Fibroblast of mammary gland (primary cell): ENCODE measurements around the gene LYRM7.

ENCODE experiments used
- DNase-seq: peaks from one replicate; pipeline ENCODE4 v3.0.0-alpha.2; 2010; ENCODE audit warnings: low read depth
- H3K4me3 ChIP-seq: 2 replicates; pipeline ENCODE4 v1.5.1; 2011; ENCODE audit warnings: low read depth, mild to moderate bottlenecking, low read length, moderate library complexity; ENCODE audit not compliant: control insufficient read depth
- TF ChIP-seq, protein P1 (sequence below): conservative IDR thresholded peaks from 2 replicates; pipeline ENCODE4 v1.5.1; 2011; ENCODE audit warnings: low read depth, low read length, inconsistent platforms; ENCODE audit not compliant: control insufficient read depth, insufficient read depth

LYRM7 gene

DNA sequence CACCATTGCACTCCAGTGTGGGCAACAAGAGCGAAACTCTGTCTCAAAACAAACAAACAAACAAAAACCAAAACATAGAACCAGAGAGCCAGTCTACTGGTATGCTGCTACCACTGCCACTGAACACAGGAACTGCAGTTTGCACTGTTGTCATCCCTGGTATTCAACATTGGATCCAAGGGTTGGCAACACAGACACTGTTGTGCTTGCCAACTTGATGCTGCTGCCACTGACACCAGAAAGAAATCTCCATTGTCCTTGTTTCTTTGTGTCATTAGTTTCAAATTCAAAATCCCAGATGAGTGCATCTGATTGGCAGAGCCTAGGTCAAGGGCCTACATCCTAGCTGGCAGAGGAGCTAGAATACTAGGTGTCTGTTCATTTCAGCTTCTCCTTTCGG is 21.9 kb upstream of the LYRM7 start:
- no peak overlapping the region for H3K4me3 ChIP-seq
- TF ChIP-seq, protein P1, sequence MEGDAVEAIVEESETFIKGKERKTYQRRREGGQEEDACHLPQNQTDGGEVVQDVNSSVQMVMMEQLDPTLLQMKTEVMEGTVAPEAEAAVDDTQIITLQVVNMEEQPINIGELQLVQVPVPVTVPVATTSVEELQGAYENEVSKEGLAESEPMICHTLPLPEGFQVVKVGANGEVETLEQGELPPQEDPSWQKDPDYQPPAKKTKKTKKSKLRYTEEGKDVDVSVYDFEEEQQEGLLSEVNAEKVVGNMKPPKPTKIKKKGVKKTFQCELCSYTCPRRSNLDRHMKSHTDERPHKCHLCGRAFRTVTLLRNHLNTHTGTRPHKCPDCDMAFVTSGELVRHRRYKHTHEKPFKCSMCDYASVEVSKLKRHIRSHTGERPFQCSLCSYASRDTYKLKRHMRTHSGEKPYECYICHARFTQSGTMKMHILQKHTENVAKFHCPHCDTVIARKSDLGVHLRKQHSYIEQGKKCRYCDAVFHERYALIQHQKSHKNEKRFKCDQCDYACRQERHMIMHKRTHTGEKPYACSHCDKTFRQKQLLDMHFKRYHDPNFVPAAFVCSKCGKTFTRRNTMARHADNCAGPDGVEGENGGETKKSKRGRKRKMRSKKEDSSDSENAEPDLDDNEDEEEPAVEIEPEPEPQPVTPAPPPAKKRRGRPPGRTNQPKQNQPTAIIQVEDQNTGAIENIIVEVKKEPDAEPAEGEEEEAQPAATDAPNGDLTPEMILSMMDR = no peak
- DNase-seq = no peak

DNA sequence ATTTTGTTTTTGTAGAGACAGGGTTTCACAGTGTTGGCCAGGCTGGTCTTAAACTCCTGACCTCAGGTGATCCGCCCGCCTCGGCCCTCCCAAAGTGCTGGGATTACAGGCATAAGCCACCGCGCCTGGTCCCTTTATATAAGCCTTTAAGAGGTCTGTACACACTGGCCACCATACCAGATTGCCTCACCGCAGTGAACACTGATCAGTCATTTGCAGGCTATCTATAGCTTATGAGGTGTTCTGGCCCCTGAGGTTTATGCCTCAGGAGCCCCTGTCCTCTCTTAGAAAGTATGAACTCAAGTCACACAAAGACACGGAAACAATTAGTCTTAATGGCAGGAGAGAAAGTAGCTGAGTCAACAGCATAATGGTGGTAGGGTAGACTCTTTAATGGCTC is 20.3 kb upstream of the LYRM7 start:
- no peak for DNase-seq
- TF ChIP-seq, protein P1 = no peak
- no peak overlapping the region for H3K4me3 ChIP-seq

DNA sequence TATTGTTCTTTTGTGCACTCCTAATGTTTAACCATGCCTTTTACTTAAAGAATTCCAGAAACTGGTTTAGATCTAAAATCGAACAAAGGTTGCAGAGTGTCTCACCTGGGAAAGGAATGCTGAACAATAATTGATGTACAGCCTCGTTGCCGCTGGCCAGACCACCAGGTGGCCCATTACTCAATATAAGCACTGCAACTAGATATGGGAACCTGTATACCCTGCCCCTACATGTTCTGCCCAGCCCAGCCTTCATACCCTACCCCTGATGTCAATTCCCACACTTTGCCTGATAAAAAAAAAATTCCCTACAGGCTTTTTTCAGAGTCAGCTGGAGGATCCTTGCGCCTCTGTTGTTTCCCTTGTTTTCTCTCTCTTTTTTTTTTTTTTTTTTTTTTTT is 19.5 kb upstream of the LYRM7 start:
- no peak for DNase-seq
- no peak overlapping the region for H3K4me3 ChIP-seq
- TF ChIP-seq, protein P1 = no peak

DNA sequence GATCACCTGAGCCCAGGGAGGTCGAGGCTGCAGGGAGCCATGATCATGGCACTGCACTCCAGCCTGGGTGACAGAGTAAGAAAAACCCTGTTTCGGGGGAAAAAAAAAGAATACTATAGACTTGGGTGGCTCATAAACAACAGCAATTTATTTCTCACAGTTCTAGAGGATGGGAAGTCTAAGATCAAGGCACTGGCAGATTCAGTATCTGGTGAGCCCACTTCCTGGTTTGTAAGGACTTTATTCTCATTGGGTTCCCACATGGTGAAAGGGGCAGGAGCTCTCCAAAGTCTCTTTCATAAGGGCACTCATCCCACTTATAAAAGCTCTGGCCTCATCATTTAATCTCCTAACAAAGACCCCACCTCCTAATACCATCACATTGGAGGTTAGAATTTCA is 14.4 kb upstream of the LYRM7 start:
- no peak for DNase-seq
- TF ChIP-seq, protein P1 = no peak

DNA sequence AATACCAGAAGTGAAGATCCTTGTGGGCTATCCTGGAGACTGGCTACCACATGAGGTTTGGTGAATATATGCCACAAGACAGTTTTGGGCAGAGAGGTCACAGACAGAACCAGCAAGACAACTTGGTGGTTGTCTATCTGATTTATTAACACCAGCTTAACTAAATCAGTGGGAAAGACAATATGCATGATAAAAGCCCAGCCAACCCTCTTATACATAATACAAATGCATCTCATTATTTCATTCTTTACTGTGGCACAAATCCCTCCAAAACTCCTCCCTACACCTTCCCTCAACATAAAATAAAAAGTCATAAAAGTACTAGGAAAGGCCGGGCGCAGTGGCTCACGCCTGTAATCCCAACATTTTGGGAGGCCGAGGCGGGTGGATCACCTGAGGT is 13.8 kb upstream of the LYRM7 start:
- H3K4me3 ChIP-seq = no peak overlapping the region
- no peak for DNase-seq
- TF ChIP-seq, protein P1 = no peak

More for the DNA sequence above, 14.4 kb upstream of the LYRM7 start:
- no peak overlapping the region for H3K4me3 ChIP-seq

DNA sequence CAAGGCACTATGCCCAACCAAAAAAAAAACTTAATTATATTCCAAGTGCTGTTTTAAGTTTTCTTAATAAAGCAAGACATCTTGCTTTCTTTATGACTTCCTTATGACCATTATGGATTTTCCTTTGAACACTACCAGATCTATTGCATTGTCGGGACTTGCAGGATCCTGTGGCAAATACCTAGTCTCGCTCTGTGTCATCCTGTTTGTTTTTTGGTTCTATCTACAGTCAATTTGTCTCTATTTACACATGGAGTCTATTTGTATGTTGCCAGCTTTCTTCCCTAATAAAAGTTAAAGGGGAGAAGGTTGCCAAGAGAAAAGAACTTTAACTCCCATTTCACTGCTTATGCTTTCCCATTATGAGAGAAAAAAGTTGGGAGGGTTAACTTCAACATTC is 10.6 kb upstream of the LYRM7 start:
- DNase-seq = no peak
- no peak overlapping the region for H3K4me3 ChIP-seq
- TF ChIP-seq, protein P1 = no peak
